Dermis blood vessel endothelial cell (primary cell): ENCODE results near the gene IFNAR1. TPM values are rescaled to one million over a fixed set of nuclear protein-coding genes. Genes with fewer than 3 reads are reported as not detected.
"Not testable (repeated sequence)": the region's sequence is repeated elsewhere in the genome, so short reads cannot be mapped to it uniquely, and the experiment has no call there.

Source experiments
- DNase-seq: peaks from one replicate; pipeline ENCODE4 v3.0.0; 2010
- total RNA-seq: library from RNA; depleted of rRNA; stranded (reverse); fragments of >200 nt; gene quantifications from 2 replicates; pipeline ENCODE4 v1.2.3, GENCODE V29; 2014

Gene IFNAR1
- total RNA-seq, 1 donor from 2014 or later = 22.3 TPM

- no peak for DNase-seq
Measured at GRCh38 chr21:33377221-33377920, 52.6 kb downstream of the IFNAR1 start.

GRCh38 chr21:33378081-33378480, 53.3 kb downstream of the IFNAR1 start:
- DNase-seq = no peak

GRCh38 chr21:33379934-33380333, 55.2 kb downstream of the IFNAR1 start:
- peak; percentile 66 for DNase-seq

GRCh38 chr21:33380483-33380998, 55.8 kb downstream of the IFNAR1 start:
- peak; percentile 96 for DNase-seq

GRCh38 chr21:33381381-33381780, 56.6 kb downstream of the IFNAR1 start:
- DNase-seq = not testable (repeated sequence)

- DNase-seq = peak; percentile 80
Measured at GRCh38 chr21:33383056-33383888, 58.5 kb downstream of the IFNAR1 start.

GRCh38 chr21:33384841-33385331, 60.1 kb downstream of the IFNAR1 start:
- DNase-seq = no peak

- DNase-seq = peak; percentile 29
Measured at GRCh38 chr21:33386222-33386784, 61.5 kb downstream of the IFNAR1 start.

- no peak for DNase-seq
Measured at GRCh38 chr21:33387294-33387693, 62.5 kb downstream of the IFNAR1 start.

- no peak for DNase-seq
Measured at GRCh38 chr21:33388188-33388587, 63.4 kb downstream of the IFNAR1 start.

GRCh38 chr21:33390479-33390878, 65.7 kb downstream of the IFNAR1 start:
- no peak for DNase-seq

GRCh38 chr21:33391656-33392055, 66.9 kb downstream of the IFNAR1 start:
- DNase-seq = no peak

- DNase-seq = no peak
Measured at GRCh38 chr21:33392284-33392985, 67.7 kb downstream of the IFNAR1 start.

GRCh38 chr21:33393348-33393747, 68.6 kb downstream of the IFNAR1 start:
- no peak for DNase-seq

GRCh38 chr21:33394260-33394659, 69.5 kb downstream of the IFNAR1 start:
- DNase-seq = no peak

- DNase-seq = no peak
Measured at GRCh38 chr21:33395891-33396331, 71.1 kb downstream of the IFNAR1 start.

- DNase-seq = no peak
Measured at GRCh38 chr21:33396436-33396835, 71.7 kb downstream of the IFNAR1 start.

- no peak for DNase-seq
Measured at GRCh38 chr21:33396951-33397350, 72.2 kb downstream of the IFNAR1 start.

- DNase-seq = no peak
Measured at GRCh38 chr21:33397717-33398116, 72.9 kb downstream of the IFNAR1 start.

- DNase-seq = no peak
Measured at GRCh38 chr21:33398361-33398760, 73.6 kb downstream of the IFNAR1 start.

GRCh38 chr21:33401630-33401992, 76.8 kb downstream of the IFNAR1 start:
- DNase-seq = no peak
